ENCODE data around the gene IFFO2.

Gene IFFO2

DNA sequence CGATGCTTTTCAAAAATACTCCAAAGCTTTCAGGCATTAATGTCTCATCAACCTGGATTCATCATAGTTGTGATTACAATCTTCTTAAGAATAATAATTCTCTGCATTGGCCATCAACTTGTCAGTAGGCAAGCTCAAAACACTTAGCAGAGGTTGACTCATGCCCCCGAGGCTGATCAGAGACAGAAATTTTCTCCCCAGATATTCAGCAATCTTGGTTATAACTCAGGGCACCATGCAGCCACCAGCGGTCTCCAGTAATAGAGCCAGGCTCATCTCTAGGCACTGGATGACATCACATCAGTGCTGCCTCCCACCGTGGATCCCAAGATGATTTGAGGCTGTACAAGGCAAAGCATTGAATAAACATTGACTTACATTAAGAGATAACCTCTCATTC lies 14.3 kb upstream of the IFFO2 start:
- no peak for DNase-seq

DNA sequence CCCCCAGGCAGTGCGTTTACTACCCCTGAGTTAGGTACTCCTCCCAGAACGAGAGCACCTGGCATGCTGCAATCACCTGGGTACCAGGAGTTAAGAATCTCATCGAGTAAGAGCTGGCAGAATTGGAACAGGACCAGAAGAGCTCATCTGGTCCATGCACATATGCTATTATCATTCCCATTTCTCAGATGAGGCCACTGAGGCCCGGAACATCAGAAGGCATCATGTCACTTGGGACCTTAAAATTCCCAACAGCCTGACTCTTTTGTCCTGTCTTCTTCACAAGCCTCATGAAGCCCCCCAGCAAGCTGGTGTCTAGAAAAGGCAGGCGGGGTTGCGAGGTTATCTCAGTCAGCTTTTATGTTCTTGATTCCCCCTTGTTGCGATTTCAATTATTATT lies 13.9 kb upstream of the IFFO2 start:
- DNase-seq: no peak

DNA sequence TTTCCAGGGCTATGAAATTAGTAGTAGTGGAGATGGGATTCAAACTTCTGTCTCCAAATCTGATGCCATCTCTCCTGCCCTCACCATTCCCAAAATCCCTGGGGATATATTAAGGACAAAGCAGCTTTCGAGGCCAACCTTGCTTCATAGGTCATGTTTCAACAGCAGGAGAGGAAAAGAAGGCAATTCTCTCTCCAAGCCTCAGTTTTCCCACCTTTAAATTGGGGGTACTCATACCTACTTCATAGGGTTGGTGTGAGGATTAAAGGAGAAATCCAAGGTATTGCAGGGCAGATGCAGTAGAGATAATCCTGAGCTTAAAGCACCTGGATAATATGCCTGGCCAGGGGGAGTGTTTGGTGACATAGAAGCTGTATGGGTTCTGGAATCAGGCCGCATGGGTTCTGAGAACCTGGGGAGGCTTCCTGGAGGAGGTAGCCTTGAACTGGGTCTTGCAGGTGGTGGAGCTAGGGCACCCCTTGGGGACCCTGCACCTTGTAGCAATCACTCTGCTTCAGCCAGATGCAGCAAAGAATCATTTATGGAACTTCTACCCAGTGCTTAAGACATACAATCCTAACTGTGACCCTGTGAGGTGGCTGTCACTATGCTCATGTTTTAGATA lies 10.7 kb upstream of the IFFO2 start:
- no peak for DNase-seq

DNA sequence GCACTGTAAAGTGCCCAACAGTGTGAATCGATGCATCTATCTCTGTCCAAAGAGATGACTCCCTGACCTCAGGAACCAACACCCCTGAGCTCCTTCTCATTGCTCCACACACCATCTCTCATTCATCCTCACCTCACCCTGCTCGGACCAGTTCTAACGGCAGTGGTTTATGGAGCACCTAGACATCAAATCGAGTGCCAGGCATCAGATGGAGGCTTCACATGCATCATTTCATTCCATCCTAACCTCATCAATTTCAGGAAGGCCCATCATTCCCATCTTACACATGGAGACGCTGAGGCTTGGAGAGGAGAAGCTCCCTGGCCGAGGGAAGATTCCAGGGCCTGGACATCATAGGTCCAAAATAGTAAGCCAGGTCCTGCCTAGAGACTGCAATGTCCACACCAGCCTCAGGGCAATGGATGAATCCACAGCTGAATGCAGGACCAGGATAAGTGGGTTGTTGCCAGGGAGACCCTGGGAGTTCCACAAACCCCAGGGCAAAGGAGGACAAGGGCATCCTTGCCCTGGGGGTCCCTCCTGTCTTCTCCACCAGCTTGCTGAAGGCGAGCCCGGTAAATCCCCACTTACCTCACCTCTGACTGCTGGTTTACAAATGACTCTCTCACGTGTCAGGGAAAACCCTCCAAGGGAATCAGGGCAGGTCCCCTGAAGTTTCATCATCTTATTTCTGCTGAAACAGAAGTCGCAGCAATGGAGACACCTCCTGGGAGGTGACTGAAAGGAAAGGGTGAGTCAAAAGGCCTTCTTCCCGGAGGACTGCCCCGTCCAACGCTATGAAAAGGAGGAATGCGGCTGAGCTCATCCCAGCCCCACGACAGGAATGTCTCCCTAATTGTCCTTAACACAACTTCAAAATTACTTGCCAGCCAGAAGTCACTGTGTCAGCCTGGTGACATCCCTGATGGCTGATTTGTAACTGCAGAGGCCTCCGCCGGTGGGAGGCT lies 9.0 kb upstream of the IFFO2 start:
- no peak for DNase-seq

DNA sequence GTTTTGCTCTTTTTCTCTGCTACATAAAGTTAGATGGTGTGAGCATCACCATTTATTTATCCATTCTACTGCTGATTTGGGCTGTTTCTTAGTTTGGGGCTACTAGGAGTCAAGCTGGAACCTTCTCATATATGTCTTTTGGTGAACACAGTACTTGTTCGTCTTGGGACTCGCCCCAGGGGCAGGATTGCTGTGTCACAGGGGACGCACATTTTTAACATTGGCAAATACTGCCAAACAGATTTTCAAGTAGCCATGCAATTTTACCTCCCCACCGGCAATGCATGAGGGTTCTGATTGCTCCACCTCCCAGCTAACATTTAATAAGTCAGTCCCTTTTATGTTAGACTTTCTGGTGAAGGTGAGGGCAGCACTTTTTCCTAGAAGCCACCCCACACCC lies 7.5 kb upstream of the IFFO2 start:
- no peak for DNase-seq

DNA sequence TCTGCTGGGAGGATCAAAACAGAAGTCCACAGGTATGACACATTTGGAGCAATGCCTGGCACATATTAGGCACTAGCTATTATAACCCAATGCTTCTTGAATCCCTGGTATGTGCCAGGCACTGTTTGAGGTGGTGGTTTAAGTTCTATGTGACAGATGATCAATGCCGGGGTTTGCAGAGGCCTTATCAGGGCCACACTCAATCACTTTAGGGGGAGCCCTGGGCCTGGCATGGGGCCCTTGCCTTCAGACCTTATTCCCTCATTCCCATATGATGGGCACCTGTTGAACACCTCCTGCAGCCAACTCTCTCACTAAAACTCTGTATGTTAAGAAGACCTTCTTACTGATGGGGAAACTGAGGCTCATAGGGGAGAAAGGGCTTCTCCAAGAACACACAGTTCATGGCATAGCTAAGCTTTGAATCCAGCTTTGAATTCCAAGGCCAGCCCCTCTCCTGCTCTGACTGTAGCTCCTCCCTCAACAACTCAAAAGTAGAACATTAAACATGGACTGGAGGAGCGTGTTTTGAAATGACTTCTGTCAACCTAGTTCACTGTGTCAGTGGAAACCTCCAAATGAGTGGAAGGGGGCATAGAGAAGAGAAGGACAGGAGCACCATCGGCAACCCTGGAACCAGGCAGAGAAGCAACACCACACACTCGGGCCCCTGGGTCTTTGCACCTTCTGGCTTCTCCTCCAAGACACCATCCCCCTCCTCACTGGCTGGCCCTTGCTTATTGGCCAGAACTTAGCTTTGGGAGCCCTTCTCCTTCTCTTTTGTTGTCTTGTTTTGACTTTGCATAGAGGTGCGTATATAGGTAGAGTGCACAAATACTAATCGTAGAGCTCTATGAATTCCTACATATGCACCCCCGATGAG lies 6.6 kb upstream of the IFFO2 start:
- no peak for DNase-seq

DNA sequence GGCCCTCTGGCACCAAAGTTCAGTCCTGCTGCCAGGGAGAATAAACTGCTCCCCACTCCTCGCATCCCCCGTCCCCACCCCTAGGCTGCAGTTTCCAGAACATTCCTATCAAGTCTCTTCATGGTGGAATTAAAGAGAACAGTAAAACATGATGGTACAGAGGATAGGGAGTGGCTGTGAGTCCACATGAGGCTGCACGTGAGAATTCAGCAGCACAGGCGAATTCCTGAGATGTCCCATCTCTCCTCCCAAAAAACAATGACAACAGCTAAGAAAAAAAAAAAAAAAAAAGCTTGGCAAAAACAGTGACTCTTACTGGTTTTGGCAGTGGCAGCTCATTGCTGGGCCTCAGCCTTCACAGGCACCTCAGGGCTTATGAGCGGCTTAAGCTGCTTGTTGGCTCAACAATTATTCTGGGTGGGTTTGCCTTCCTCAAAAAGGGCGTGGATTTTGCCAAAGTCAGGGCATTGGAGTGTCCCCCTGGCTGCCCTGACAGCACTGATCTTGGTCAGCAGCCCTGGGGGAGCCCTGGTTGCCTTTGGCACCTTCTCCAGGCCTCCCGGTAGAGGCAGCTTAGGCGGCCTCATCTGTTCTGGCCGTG lies 5.7 kb upstream of the IFFO2 start:
- no peak for DNase-seq

DNA sequence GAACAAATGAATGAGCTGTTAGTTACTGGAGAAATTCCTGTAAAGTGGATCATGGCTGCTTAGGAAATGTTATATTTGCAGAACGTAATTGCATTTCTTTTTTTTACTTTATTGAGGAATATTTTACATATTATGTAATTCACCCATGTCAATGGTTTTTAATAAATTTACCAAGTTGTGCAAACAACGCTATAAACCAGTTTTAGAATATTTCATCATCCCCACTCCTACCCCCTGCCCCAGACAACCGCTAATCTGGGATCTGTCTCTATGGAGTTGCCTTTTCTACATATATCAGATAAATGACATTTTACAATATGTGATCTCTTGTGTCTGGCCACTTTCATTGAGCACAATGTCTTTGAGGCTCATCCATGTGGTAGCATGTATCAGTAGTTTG lies 4.3 kb upstream of the IFFO2 start:
- DNase-seq: no peak

DNA sequence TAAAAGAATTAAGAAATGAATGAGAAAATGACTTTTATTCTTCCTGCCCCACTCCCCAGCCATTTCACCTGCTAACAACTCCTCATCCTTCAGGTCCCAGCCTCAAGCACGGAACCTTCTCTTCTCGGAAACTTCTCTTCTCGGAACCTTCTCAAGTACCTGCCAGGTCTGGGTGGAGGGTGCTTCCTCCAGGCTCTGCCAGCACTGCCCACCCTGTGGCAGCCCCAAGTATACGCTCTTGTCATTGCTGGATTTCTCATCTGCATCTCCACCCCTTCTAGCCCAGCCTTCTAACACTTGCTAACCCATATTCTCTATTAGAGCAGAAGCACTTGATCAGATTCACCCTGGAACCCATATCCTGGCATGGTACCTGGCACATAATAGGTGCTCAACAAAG lies 3.9 kb upstream of the IFFO2 start:
- DNase-seq: no peak

DNA sequence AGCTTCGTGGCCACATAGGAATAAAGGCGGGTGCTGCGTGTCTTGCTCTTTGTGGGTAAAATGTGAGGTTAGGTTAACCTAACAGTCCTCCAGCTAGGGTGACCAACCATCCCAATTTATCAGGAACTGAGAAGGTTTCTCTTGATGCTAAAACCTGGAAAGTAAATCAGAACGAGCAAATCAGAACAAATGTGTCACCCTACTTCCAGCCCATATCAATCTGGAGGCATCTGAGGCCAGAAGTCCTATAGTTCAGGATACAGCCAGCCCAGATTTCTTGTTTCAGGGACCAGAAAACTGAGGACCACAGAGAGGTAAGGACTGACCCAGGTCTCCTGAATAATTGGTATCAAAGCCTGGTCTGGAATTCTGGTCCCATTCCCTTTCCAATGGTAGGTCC lies 3.1 kb upstream of the IFFO2 start:
- DNase-seq: no peak

DNA sequence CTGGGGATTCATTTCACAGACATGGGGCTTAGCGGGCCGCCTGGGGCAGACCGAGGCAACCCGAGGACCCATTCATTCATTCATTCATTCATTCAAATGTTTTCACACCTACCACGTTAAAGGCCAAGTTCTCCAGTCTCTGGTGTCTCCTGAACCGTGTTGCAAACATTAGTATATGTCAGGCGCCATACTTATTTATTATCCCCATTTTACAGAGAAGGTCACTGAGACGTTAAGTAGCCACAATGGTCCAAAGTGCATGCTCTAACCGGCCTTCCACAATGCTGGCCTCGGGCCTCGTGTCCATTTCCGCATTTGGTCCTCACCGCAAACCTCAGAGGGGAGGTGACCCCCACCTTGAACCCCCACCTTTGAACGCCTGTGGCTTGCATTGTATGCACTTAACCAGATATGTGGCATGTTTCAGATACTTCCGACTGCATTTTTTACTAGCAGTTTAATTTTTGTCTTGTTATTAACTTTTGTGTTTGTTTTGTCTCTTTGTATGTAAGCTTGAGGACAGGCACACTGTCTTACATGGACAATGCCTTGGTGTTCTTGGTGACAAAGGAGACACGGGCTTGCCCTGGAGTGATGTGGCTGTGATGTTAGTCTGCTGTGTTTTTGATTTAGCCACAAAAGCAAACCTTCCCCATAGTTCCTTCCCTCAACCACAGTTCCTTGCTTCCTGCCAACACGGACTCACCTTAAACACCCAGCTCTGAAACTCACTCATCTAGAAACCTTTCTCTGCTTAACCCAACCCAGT lies 1.2 kb upstream of the IFFO2 start:
- DNase-seq: no peak

DNA sequence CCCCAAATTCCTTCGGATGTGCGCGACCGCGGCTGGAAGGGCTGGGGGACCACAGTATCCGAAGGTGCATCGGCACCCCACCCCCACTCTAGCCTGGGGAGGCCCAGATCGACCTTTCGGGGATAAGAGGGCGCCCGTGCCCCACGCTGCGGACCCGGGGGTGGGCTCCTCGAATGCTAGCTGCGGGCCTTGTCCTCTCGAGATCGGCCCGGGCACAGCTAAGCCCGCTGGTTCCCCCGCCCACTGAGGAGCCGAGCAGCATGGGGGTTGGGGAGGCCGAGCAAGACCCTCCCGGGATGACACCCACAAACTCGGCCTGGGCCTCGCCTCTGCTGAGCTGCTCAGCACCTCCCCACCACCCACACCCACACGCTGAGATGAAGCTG lies 653 bp upstream of the IFFO2 start:
- no peak for DNase-seq

DNA sequence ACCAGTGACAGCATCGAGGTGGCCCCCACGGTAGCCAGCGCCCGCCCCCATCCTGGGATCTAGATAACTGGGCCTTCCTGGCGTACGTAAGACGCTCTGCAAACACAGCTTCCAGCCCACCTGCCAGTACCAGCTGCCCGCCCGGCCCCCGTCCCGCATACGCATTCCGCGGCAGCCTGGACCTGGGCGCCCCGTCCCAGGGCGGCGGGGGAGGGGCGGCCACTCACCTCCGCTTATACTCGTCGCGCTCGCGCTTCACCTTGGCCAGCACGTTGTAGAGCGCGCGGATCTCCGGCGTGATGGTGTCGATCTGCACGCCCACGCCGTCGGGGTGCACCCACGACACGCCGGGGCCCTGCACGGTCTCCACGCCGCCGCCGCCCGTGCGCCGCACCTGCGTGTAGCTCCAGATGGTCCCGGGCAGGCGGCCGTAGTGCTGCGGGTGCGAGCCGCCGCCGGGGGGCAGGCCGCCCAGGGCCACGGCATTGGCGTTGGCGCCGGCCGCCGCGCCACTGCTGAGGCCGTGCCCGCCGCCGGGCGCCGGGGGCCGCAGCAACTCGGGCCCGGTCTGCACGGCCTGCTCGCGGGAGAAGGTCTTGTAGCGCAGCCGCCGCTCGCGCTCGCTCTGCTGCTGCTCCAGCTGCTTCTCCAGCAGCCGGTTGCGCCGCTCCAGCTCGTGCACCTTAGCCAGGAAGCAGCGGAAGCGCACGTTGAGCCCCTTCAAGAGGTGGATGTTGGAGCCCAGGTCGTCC lies 859 bp downstream of the IFFO2 start:
- peak; percentile 83 for DNase-seq

DNA sequence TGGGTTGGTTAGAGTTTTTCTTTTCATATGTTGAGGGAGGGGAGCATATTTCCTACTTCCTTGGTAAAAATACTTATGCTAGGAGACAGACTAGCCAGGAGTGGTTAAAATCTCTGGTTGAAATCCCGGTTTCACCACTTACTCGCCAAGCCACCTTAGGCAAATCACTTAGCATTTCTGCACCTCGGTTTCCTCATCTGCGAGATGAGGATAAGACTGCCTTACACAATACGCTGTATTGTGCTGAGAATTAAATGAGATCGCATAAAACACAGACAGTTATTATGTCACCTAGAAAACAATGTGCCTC lies 1.4 kb downstream of the IFFO2 start:
- DNase-seq: no peak

DNA sequence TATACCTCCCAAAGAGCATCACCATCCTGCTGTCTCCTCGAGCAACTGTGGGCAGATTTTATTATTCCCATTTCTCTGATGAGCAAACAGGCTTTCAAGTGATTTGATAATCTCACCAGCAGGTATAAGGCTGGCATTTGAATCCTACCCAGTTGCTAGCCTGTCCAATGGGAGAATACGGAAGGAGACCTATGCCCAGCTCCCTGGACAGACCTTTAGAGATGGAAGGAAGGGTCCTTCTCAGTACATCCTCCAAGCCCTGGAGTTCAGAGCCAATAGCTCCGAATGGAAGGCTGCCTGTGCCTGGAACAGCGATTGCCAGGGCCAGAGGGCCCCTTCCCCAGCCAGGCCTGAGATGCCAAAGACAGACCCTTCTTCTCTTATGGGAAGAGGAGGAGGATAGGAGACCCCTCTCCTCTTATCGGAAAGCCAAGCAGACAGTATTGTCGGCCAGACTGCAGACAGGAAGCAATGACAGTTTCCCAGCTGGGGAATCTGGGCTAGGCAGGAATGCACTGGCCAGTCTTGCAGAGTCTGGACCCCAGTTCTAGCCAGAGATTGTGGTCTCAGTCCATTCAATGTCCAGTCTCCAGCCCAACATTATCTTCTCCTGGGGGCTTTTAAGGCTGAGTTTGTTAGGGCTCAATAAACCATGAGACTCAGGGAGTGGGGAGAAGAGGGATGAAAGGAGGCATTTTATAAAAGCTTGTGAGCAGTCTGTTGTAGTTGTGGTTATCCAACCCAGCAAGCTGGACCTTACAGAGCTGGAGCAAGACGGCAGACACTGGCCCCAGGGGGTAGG lies 2.0 kb downstream of the IFFO2 start:
- no peak for DNase-seq

DNA sequence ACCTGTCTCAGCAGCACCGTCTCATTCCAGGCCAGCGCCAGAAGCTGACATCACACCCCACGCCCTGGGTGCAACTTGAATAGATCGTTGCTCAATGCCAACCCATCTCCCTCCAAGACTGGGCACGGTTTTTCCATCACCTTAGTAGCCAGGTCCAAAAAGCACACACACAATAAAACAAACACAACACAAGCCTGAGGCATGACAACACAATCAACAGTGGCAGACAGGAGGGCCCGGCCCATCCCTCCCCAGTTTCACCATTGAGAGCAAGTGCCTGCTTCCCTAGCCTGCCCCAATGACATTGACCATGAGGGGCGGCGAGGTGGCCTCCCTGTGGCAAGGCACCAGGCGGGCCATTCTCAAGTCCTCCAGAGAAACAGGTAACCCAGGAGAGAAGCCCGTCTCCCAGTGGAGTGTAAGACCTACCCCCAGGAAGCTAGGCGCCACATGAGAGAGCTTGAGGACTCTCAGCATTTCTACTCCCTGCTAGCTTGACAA lies 2.7 kb downstream of the IFFO2 start:
- DNase-seq: no peak

DNA sequence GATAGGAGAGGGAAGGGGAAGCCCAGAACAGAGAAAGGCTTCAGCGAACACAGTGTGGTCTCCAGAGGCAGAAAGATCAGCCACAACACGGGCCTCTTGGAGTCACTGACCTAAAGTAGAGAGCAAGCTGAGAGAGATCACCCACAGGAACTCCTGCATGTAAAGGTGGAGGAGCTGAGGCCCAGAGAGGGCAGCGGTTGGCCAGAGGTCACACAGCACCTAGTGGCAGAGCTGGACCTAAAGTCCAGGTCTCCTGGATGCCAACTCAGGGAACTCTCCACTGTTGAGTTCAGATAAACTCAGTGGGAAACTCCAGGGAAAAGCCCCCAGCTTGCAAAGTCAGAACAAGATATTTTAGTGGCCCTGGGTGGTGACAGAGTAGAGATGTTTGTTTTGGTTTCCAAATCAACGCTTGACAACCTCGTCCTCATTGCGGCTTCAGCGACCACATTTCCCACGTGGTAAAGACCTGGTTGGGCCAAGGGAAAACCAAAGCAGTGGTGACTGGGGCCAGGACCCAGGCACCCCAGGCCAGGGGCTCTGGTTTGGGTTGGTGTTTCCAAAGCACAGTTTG lies 4.6 kb downstream of the IFFO2 start:
- DNase-seq: peak; percentile 86

DNA sequence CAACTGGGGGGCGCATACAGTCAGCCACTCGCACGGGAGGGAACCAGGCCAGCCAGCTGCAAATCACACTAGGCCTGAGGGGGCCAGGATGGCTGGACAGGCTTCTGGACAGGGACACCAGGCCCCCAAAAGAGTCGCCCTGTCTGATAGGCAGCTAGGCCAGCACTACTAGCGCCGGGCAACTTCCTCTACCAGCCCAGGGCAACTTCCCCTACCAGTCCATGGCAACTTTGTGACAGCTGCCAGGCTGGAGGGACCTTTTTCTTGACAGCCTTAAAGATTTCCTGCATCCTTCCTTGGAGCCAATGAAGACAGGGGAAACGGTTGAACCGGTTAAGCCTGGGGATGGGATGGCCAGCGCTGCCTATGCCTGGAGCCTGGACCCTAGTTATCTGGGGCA lies 5.1 kb downstream of the IFFO2 start:
- no peak for DNase-seq

DNA sequence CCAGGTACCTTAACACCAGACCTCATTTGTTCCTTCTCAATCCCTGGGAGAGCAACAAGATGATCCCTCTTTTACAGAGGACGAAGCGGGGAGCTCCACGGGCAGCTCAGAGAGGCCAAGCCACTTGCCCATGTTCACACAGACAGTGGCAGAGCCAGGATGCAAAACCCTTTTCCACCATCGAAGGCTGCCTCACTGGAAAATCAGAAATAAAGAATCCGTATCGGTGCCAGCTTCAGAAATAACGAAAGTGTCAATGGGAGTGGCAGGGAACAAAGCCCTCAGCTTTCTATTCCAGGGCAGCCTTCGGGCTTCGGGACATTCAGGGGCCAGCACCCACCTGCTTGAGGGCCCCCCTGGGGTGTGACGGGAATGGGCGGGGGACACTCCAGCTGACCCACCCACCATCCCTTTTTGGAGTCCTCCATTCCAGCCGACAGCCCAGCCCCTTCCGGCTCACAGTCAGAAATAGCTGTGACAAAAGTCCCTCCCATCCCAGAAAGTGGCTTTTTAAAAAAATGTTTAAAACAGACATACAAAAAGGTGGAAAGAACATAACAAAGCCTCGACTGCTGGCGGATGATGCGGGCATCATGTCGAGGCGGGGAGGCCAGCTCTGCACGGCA lies 6.0 kb downstream of the IFFO2 start:
- DNase-seq: no peak

Data from activated CD8-positive, alpha-beta memory T cell treated with anti-CD3 and anti-CD28 coated beads for 24 hours (primary cell).